ENCODE data around the gene MIX23.

Gene MIX23

GRCh38 chr3:122343654-122344053 lies 39.4 kb downstream of the MIX23 start:
- no peak for DNase-seq

GRCh38 chr3:122342803-122343202 lies 40.2 kb downstream of the MIX23 start:
- no peak for DNase-seq

DNA sequence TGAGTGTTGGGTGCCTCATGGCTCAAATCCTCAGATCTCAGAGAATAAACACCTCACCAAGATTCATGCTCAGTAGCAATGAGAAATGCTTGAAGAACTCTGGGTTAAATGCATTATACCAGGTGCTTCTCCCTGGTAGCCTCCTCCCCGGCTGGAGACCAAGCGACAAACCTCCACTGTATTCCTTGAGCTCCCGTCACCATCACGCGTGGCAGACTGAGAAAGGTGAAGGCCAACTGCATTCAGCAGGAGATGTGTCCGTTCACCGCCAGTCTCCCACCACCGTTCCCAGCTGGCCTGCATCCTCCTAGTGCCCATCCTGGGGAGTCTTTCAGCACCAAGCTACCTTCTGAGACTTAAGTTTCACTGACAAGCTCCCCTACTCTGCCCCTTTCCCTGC lies 50.5 kb downstream of the MIX23 start:
- no peak for DNase-seq

DNA sequence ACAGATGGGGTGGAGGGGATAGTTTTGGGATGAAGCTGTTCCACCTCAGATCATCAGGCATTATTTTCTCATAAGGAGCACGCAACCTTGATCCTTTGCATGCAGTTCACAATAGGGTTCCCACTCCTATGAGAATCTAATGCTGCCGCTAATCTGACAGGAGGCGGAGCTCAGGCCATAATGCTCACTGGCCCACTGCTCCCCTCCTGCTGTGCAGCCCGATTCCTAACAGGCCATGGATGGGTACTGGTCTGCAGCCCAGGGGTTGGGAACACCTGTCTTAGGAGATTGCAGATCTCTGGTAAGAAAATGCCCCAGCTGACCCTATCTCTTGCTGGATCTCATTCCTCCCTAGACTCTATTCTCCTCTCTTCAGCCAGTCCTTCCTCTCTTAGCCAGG lies 51.1 kb downstream of the MIX23 start:
- DNase-seq, result no peak

GRCh38 chr3:122325769-122326168 lies 57.3 kb downstream of the MIX23 start:
- no peak for DNase-seq

- DNase-seq, result no peak
Measured at GRCh38 chr3:122324871-122325323, 58.1 kb downstream of the MIX23 start, which contains the start of gene CSTA. CSTA (plus strand) TSS chr3:122325248; CDS start chr3:122325293, 45 bp downstream.

- peak; percentile 52 for DNase-seq
Measured at GRCh38 chr3:122322095-122323075, 60.6 kb downstream of the MIX23 start.

DNA sequence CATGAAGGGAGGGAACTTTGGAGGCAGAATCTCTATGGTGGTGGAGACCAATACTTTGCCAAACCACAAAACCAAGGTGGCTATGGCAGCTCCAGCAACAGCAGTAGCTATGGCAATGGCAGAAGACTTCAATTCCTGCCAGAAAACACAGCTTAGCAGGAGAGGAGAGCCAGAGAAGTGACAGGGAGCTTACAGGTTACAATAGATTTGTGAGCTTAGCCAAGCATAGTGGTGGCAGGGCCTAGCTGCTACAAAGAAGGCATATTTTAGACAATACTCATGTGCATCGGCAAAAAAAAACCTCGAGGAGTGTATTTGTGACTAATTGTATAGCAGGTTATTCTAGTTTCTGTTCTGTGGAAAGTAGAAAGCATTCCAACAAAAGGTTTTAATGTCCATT lies 64.4 kb downstream of the MIX23 start:
- DNase-seq, result no peak

GRCh38 chr3:122316368-122316767 lies 66.7 kb downstream of the MIX23 start:
- no peak for DNase-seq

- no peak for DNase-seq
Measured at GRCh38 chr3:122315619-122316018, 67.4 kb downstream of the MIX23 start.

GRCh38 chr3:122314228-122314876 lies 68.7 kb downstream of the MIX23 start:
- no peak for DNase-seq

GRCh38 chr3:122313281-122313680 lies 69.8 kb downstream of the MIX23 start:
- no peak for DNase-seq

- no peak for DNase-seq
Measured at GRCh38 chr3:122312826-122313225, 70.2 kb downstream of the MIX23 start.

- no peak for DNase-seq
Measured at GRCh38 chr3:122310361-122310760, 72.7 kb downstream of the MIX23 start.

All from activated CD4-positive, alpha-beta T cell treated with anti-CD3 and anti-CD28 coated beads, Interleukin-10, Interleukin-2, amounts not matched to agents 100 ng/mL and 50 ng/mL, durations not matched to agents 16 hours and 8 hours (primary cell).